IMR-90 (cell line): Measurements from ENCODE around the gene PCDHGC4. TPM values are rescaled to one million over a fixed set of nuclear protein-coding genes. Genes with fewer than 3 reads are reported as not detected.
A peak's percentile ranks its signal among the peaks of the same experiment; 100 is the strongest.

Experiments used
- ATAC-seq: fragments of 200-7000 bp; cut with Tn5 transposase; 2 replicates; pipeline ENCODE4 v1.9.1; 2020; ENCODE audit warnings: low read depth, mild to moderate bottlenecking, moderate library complexity
- BruUV-seq: library from RNA; stranded (reverse); fragments of 400-500 nt; replicated peaks from 2 replicates; lab custom pipeline; 2021; lab: Mats Ljungman, UMichigan
- CTCF ChIA-PET: fragments of 300-600 bp; formaldehyde crosslinking; extraction: SDS; loops from one replicate; lab custom pipeline; 2021; ENCODE audit warnings: antibody characterized with exemption; lab: Yijun Ruan, JAX
- POLR2A ChIA-PET: fragments of 300-600 bp; sonication (Branson Sonifier 250); formaldehyde crosslinking; loops from one replicate; lab custom pipeline; 2022; ENCODE audit warnings: antibody characterized with exemption; ENCODE audit not compliant: unreplicated experiment; lab: Charles Lee
- DNase-seq: peaks from one replicate; pipeline ENCODE4 v3.0.0; 2013
- H2AFZ ChIP-seq: replicated peaks from 2 replicates; pipeline ENCODE3; 2013; ENCODE audit warnings: low read length, mild to moderate bottlenecking; ENCODE audit not compliant: poor library complexity
- H2AK5ac ChIP-seq: 2 replicates; pipeline ENCODE4 v1.6.1; 2013; ENCODE audit warnings: low read depth, low read length, inconsistent platforms
- H2AK9ac ChIP-seq: replicated peaks from 2 replicates; pipeline ENCODE3; 2013; ENCODE audit warnings: mild to moderate bottlenecking, low read depth, low read length, moderate library complexity; ENCODE audit not compliant: poor library complexity
- H2BK120ac ChIP-seq: 2 replicates; pipeline ENCODE4 v1.6.1; 2013; ENCODE audit warnings: low read depth, low read length, inconsistent platforms
- H2BK15ac ChIP-seq: 3 replicates; pipeline ENCODE4 v1.6.1; 2013; ENCODE audit warnings: low read depth, low read length, inconsistent platforms
- H2BK20ac ChIP-seq: 2 replicates; pipeline ENCODE4 v1.6.1; 2013; ENCODE audit warnings: low read depth, mild to moderate bottlenecking, inconsistent platforms, low read length, moderate library complexity
- H2BK5ac ChIP-seq: 2 replicates; pipeline ENCODE4 v1.6.1; 2013; ENCODE audit warnings: mild to moderate bottlenecking, low read depth, low read length, inconsistent platforms; ENCODE audit not compliant: poor library complexity, severe bottlenecking
- H3K14ac ChIP-seq: replicated peaks from 2 replicates; pipeline ENCODE4 v1.6.1; 2013; ENCODE audit warnings: low read depth, low read length, inconsistent platforms
- H3K18ac ChIP-seq: 2 replicates; pipeline ENCODE4 v1.6.1; 2013; ENCODE audit warnings: low read depth, low read length, control low read depth
- H3K23ac ChIP-seq: 2 replicates; pipeline ENCODE4 v1.6.1; 2013; ENCODE audit warnings: low read depth, low read length, inconsistent platforms
- H3K27ac ChIP-seq: 2 replicates; pipeline ENCODE4 v1.5.1; 2013; ENCODE audit warnings: mild to moderate bottlenecking, control low read depth, low read length; ENCODE audit not compliant: insufficient read depth
- H3K27me3 ChIP-seq: 2 replicates; pipeline ENCODE4 v1.6.1; 2013; ENCODE audit warnings: low read length; ENCODE audit not compliant: control insufficient read depth, insufficient read depth
- H3K36me3 ChIP-seq: 2 replicates; pipeline ENCODE4 v1.6.1; 2013; ENCODE audit warnings: low read length, mixed read lengths; ENCODE audit not compliant: control insufficient read depth, insufficient read depth
- H3K4ac ChIP-seq: 2 replicates; pipeline ENCODE4 v1.6.1; 2013; ENCODE audit warnings: low read depth, low read length, inconsistent platforms
- H3K4me1 ChIP-seq: 2 replicates; pipeline ENCODE4 v1.6.1; 2013; ENCODE audit warnings: low read length, mixed read lengths; ENCODE audit not compliant: control insufficient read depth, insufficient read depth
- H3K4me2 ChIP-seq: 2 replicates; pipeline ENCODE4 v1.6.1; 2013; ENCODE audit warnings: low read depth, mild to moderate bottlenecking, control low read depth, low read length, moderate library complexity
- H3K4me3 ChIP-seq: 2 replicates; pipeline ENCODE4 v1.5.1; 2013; ENCODE audit warnings: low read depth, mild to moderate bottlenecking, control low read depth, low read length, moderate library complexity; ENCODE audit not compliant: insufficient read depth
- H3K56ac ChIP-seq: 2 replicates; pipeline ENCODE4 v1.6.1; 2013; ENCODE audit warnings: low read length, inconsistent platforms; ENCODE audit not compliant: insufficient read depth; ENCODE audit errors: extremely low read depth
- H3K79me1 ChIP-seq, 2 experiments: 2 replicates each; pipeline ENCODE4 v1.6.1; 2013; ENCODE audit warnings: low read length in 2 of 2, inconsistent platforms in 1 of 2, low read depth in 1 of 2
- H3K9ac ChIP-seq: 2 replicates; pipeline ENCODE4 v1.6.1; 2013; ENCODE audit warnings: low read depth, low read length, control low read depth
- H3K9me1 ChIP-seq: 2 replicates; pipeline ENCODE4 v1.6.1; 2013; ENCODE audit warnings: low read length, inconsistent platforms; ENCODE audit not compliant: insufficient read depth
- H3K9me3 ChIP-seq: 2 replicates; pipeline ENCODE4 v1.6.1; 2013; ENCODE audit warnings: low read length; ENCODE audit not compliant: control insufficient read depth, insufficient read depth
- H4K20me1 ChIP-seq: 2 replicates; pipeline ENCODE4 v1.6.1; 2013; ENCODE audit warnings: low read length, inconsistent platforms; ENCODE audit not compliant: insufficient read depth
- H4K5ac ChIP-seq: 2 replicates; pipeline ENCODE4 v1.6.1; 2013; ENCODE audit warnings: mild to moderate bottlenecking, low read depth, low read length, control low read depth
- H4K8ac ChIP-seq, 2 experiments: 2 replicates each; pipeline ENCODE4 v1.6.1; 2013; ENCODE audit warnings: low read depth in 2 of 2, low read length in 2 of 2, control low read depth in 1 of 2, inconsistent platforms in 1 of 2
- H4K91ac ChIP-seq: 2 replicates; pipeline ENCODE4 v1.6.1; 2013; ENCODE audit warnings: low read depth, low read length, inconsistent platforms; ENCODE audit not compliant: insufficient read depth
- CEBPB ChIP-seq: IDR thresholded peaks from 2 replicates; pipeline ENCODE4 v1.6.1; 2012; ENCODE audit warnings: low read depth, low read length, improper control_type of control experiment
- MAFK ChIP-seq: IDR thresholded peaks from 2 replicates; pipeline ENCODE4 v1.6.1; 2012; ENCODE audit warnings: low read depth, low read length, improper control_type of control experiment
- MAZ ChIP-seq: IDR thresholded peaks from 2 replicates; pipeline ENCODE4 v1.6.1; 2012; ENCODE audit warnings: low read depth, mild to moderate bottlenecking, low read length, improper control_type of control experiment, moderate library complexity, borderline replicate concordance
- MXI1 ChIP-seq: IDR thresholded peaks from 2 replicates; pipeline ENCODE4 v1.6.1; 2012; ENCODE audit warnings: low read depth, mild to moderate bottlenecking, low read length, moderate library complexity, borderline replicate concordance
- RAD21 ChIP-seq: IDR thresholded peaks from 2 replicates; pipeline ENCODE4 v1.6.1; 2012; ENCODE audit warnings: low read length, improper control_type of control experiment
- USF2 ChIP-seq: fragments of 150-350 bp; IDR thresholded peaks from 2 replicates; pipeline ENCODE4 v1.6.1; 2017; ENCODE audit warnings: mild to moderate bottlenecking, antibody characterized with exemption, low read length, low read depth
- WGBS, 2 experiments: methylation state at CpG; one replicate each; pipeline versions ENCODE4 v1.1.5 to v1.1.7; 2013; ENCODE audit warnings: missing lambda C conversion rate in 2 of 2; ENCODE audit not compliant: insufficient read length in 1 of 2; ENCODE audit errors: extremely low coverage in 2 of 2; 5-methylcytosine and 5-hydroxymethylcytosine counted together
- dilution Hi-C: fragments of 300-500 bp; cut with HindIII; formaldehyde crosslinking; loops from one replicate; pipeline ENCODE4 v1.14.3; 2018; ENCODE audit warnings: low sequenced_read_pairs; ENCODE audit not compliant: unreplicated experiment
- in situ Hi-C: fragments of 300-500 bp; cut with MboI; formaldehyde crosslinking; loops from 3 replicates; pipeline ENCODE4 v1.14.3; 2019; ENCODE audit warnings: low sequenced_read_pairs, inconsistent platforms, mixed read lengths
- intact Hi-C: fragments of 100-400 bp; cut with micrococcal nuclease; formaldehyde crosslinking; loops from 2 replicates; pipeline ENCODE4 v1.10.0; 2022
- polyA plus RNA-seq, 3 experiments: library from polyadenylated mRNA; depleted of rRNA; stranded (reverse); fragments of >200 nt; gene quantifications; 2 replicates each; pipeline ENCODE4 v1.2.3, GENCODE V29; 2012; ENCODE audit warnings: low replicate concordance in 1 of 3
- total RNA-seq: library from RNA; depleted of rRNA; stranded (reverse); fragments of >200 nt; gene quantifications from 2 replicates; pipeline ENCODE4 v1.2.3, GENCODE V29; 2012; rRNA removed

The PCDHGC4 gene
- total and polyA plus RNA-seq, 2 of the 4 experiments (the other 2 are of a cell fraction): 0.65 to 1.6 TPM

GRCh38 chr5:141534492-141535213 is 49.8 kb downstream of the PCDHGC4 start:
- in situ Hi-C loops: no loop called here
- H3K14ac ChIP-seq: no peak overlapping the region
- H2BK20ac ChIP-seq: no peak overlapping the region
- no peak for TF ChIP-seq USF2
- TF ChIP-seq MAZ: no peak
- peak; percentile 48 for TF ChIP-seq CEBPB
- TF ChIP-seq MXI1: no peak
- no peak for TF ChIP-seq RAD21
- no peak for TF ChIP-seq MAFK
- no peak overlapping the region for H3K9ac ChIP-seq
- H3K27me3 ChIP-seq: no peaks in the 10 kb centered on the region
- no peak overlapping the region for H3K23ac ChIP-seq
- H2AK9ac ChIP-seq: no peak overlapping the region
- H2AFZ ChIP-seq: no peak overlapping the region
- no peak for ATAC-seq
- H3K4ac ChIP-seq: no peak overlapping the region
- H3K9me1 ChIP-seq: no peaks in the 10 kb centered on the region; the same call in 1 of the 2 replicates
- no peak overlapping the region for H3K18ac ChIP-seq
- H4K20me1 ChIP-seq: no peaks in the 10 kb centered on the region
- no peak for DNase-seq
- no peak overlapping the region for H4K91ac ChIP-seq
- no peak overlapping the region for H3K27ac ChIP-seq
- H2BK15ac ChIP-seq: no peak overlapping the region
- peaks cover 5% of the 10 kb centered on the region; the same call in 1 of the 2 replicates for H3K4me1 ChIP-seq
- no peak overlapping the region for H2BK5ac ChIP-seq
- dilution Hi-C loops: no loop called here
- no peak overlapping the region for H3K4me3 ChIP-seq
- intact Hi-C loops: no loop called here
- no peak overlapping the region for H2BK120ac ChIP-seq
- ChIA-PET CTCF (interaction anchor here (0.6 to 1.0 kb wide), 3 partner anchors 23 to 209 kb away, joined by 3 read pairs; partner anchors contain the start of gene PCDHGB6), POLR2A (no interaction called here)
- peaks cover 0 to 7% of the 10 kb centered on the region in 2 experiments; a peak in 2 of 4 replicates for H3K79me1 ChIP-seq
- H4K5ac ChIP-seq: no peak overlapping the region
- no peak overlapping the region for H3K4me2 ChIP-seq
- no peak overlapping the region for H4K8ac ChIP-seq
- H3K9me3 ChIP-seq: no peaks in the 10 kb centered on the region
- no peak overlapping the region for H3K56ac ChIP-seq
- BruUV-seq: no TSS peak
- H3K36me3 ChIP-seq: no peaks in the 10 kb centered on the region; the same call in 1 of the 2 replicates
- WGBS, 2 experiments: no CpG with 5 or more reads among the region's 4 CpGs
- H2AK5ac ChIP-seq: no peak overlapping the region

Other genes with a start within 250 kb of the PCDHGC4 start
- 0.18 and 0.28 TPM in 2 replicates for gene PCDHB15, start 239.6 kb upstream of the PCDHGC4 start, total RNA-seq
- gene PCDHB15, start 239.6 kb upstream of the PCDHGC4 start, polyA plus RNA-seq (2012; rRNA removed): 0.14 and 0.17 TPM in 2 replicates
- gene SLC25A2, start 181.0 kb upstream of the PCDHGC4 start, total RNA-seq: 0.28 TPM in 1 of 2 replicates, not detected in the other
- gene SLC25A2, start 181.0 kb upstream of the PCDHGC4 start, polyA plus RNA-seq (2012; rRNA removed): not detected in 2 replicates
- 51.8 and 100 TPM in 2 replicates for gene TAF7, start 164.2 kb upstream of the PCDHGC4 start, total RNA-seq
- gene TAF7, start 164.2 kb upstream of the PCDHGC4 start, polyA plus RNA-seq (2012; rRNA removed): 38.4 and 45.7 TPM in 2 replicates
- gene PCDHGA1, start 154.5 kb upstream of the PCDHGC4 start, total RNA-seq: 0.83 and 0.90 TPM in 2 replicates
- 0.86 and 0.92 TPM in 2 replicates for gene PCDHGA1, start 154.5 kb upstream of the PCDHGC4 start, polyA plus RNA-seq (2012; rRNA removed)
- gene PCDHGA2, start 146.3 kb upstream of the PCDHGC4 start, total RNA-seq: 3.3 and 3.4 TPM in 2 replicates
- gene PCDHGA2, start 146.3 kb upstream of the PCDHGC4 start, polyA plus RNA-seq (2012; rRNA removed): 3.6 and 4.0 TPM in 2 replicates
- gene PCDHGA3, start 141.2 kb upstream of the PCDHGC4 start, total RNA-seq: 1.4 and 1.7 TPM in 2 replicates
- 1.6 and 1.8 TPM in 2 replicates for gene PCDHGA3, start 141.2 kb upstream of the PCDHGC4 start, polyA plus RNA-seq (2012; rRNA removed)
- gene PCDHGB1, start 134.9 kb upstream of the PCDHGC4 start, total RNA-seq: 3.3 and 3.6 TPM in 2 replicates
- 1.9 TPM in 2 replicates for gene PCDHGB1, start 134.9 kb upstream of the PCDHGC4 start, polyA plus RNA-seq (2012; rRNA removed)
- 5.0 and 5.4 TPM in 2 replicates for gene PCDHGA4, start 130.0 kb upstream of the PCDHGC4 start, total RNA-seq
- 3.0 and 3.5 TPM in 2 replicates for gene PCDHGA4, start 130.0 kb upstream of the PCDHGC4 start, polyA plus RNA-seq (2012; rRNA removed)
- gene PCDHGB2, start 125.0 kb upstream of the PCDHGC4 start, total RNA-seq: 2.8 and 3.0 TPM in 2 replicates
- gene PCDHGB2, start 125.0 kb upstream of the PCDHGC4 start, polyA plus RNA-seq (2012; rRNA removed): 2.4 and 2.6 TPM in 2 replicates
- gene PCDHGA5, start 120.9 kb upstream of the PCDHGC4 start, total RNA-seq: 1.7 and 2.0 TPM in 2 replicates
- gene PCDHGA5, start 120.9 kb upstream of the PCDHGC4 start, polyA plus RNA-seq (2012; rRNA removed): 1.3 and 1.4 TPM in 2 replicates
- gene PCDHGB3, start 114.8 kb upstream of the PCDHGC4 start, total RNA-seq: 5.9 and 6.7 TPM in 2 replicates
- gene PCDHGB3, start 114.8 kb upstream of the PCDHGC4 start, polyA plus RNA-seq (2012; rRNA removed): 3.3 and 3.4 TPM in 2 replicates
- gene PCDHGA6, start 111.1 kb upstream of the PCDHGC4 start, total RNA-seq: 4.1 and 4.2 TPM in 2 replicates
- gene PCDHGA6, start 111.1 kb upstream of the PCDHGC4 start, polyA plus RNA-seq (2012; rRNA removed): 4.7 TPM in 2 replicates
- 3.3 and 3.4 TPM in 2 replicates for gene PCDHGA7, start 102.3 kb upstream of the PCDHGC4 start, total RNA-seq
- 3.1 and 3.2 TPM in 2 replicates for gene PCDHGA7, start 102.3 kb upstream of the PCDHGC4 start, polyA plus RNA-seq (2012; rRNA removed)
- 16.4 and 17.6 TPM in 2 replicates for gene PCDHGB4, start 97.3 kb upstream of the PCDHGC4 start, total RNA-seq
- gene PCDHGB4, start 97.3 kb upstream of the PCDHGC4 start, polyA plus RNA-seq (2012; rRNA removed): 10.0 TPM in 2 replicates
- gene PCDHGA8, start 92.4 kb upstream of the PCDHGC4 start, total RNA-seq: 2.0 and 2.2 TPM in 2 replicates
- gene PCDHGA8, start 92.4 kb upstream of the PCDHGC4 start, polyA plus RNA-seq (2012; rRNA removed): 0.87 and 0.89 TPM in 2 replicates
- 17.2 and 17.5 TPM in 2 replicates for gene PCDHGB5, start 87.1 kb upstream of the PCDHGC4 start, total RNA-seq
- 20.0 and 21.1 TPM in 2 replicates for gene PCDHGB5, start 87.1 kb upstream of the PCDHGC4 start, polyA plus RNA-seq (2012; rRNA removed)
- gene PCDHGA9, start 82.3 kb upstream of the PCDHGC4 start, total RNA-seq: 3.9 and 4.5 TPM in 2 replicates
- gene PCDHGA9, start 82.3 kb upstream of the PCDHGC4 start, polyA plus RNA-seq (2012; rRNA removed): 1.5 and 1.8 TPM in 2 replicates
- gene PCDHGB6, start 77.0 kb upstream of the PCDHGC4 start, total RNA-seq: 2.2 and 2.8 TPM in 2 replicates
- 1.4 and 1.5 TPM in 2 replicates for gene PCDHGB6, start 77.0 kb upstream of the PCDHGC4 start, polyA plus RNA-seq (2012; rRNA removed)
- gene PCDHGA10, start 72.0 kb upstream of the PCDHGC4 start, total RNA-seq: 6.6 and 6.9 TPM in 2 replicates
- gene PCDHGA10, start 72.0 kb upstream of the PCDHGC4 start, polyA plus RNA-seq (2012; rRNA removed): 3.4 TPM in 2 replicates
- gene PCDHGB7, start 67.4 kb upstream of the PCDHGC4 start, total RNA-seq: 5.8 and 6.3 TPM in 2 replicates
- gene PCDHGB7, start 67.4 kb upstream of the PCDHGC4 start, polyA plus RNA-seq (2012; rRNA removed): 7.4 and 8.1 TPM in 2 replicates
- 5.4 and 5.8 TPM in 2 replicates for gene PCDHGA11, start 64.0 kb upstream of the PCDHGC4 start, total RNA-seq
- gene PCDHGA11, start 64.0 kb upstream of the PCDHGC4 start, polyA plus RNA-seq (2012; rRNA removed): 6.9 and 7.5 TPM in 2 replicates
- 8.8 and 9.7 TPM in 2 replicates for gene PCDHGA12, start 54.5 kb upstream of the PCDHGC4 start, total RNA-seq
- gene PCDHGA12, start 54.5 kb upstream of the PCDHGC4 start, polyA plus RNA-seq (2012; rRNA removed): 7.9 and 9.2 TPM in 2 replicates
- 21.1 and 21.9 TPM in 2 replicates for gene PCDHGC3, start 9.1 kb upstream of the PCDHGC4 start, total RNA-seq
- gene PCDHGC3, start 9.1 kb upstream of the PCDHGC4 start, polyA plus RNA-seq (2012; rRNA removed): 58.9 and 72.1 TPM in 2 replicates
- 2.5 and 2.9 TPM in 2 replicates for gene PCDHGC5, start 4.1 kb downstream of the PCDHGC4 start, total RNA-seq
- gene PCDHGC5, start 4.1 kb downstream of the PCDHGC4 start, polyA plus RNA-seq (2012; rRNA removed): 3.8 TPM in 2 replicates
- 12.0 and 15.8 TPM in 2 replicates for gene DIAPH1, start 134.0 kb downstream of the PCDHGC4 start, total RNA-seq
- 30.7 and 37.4 TPM in 2 replicates for gene DIAPH1, start 134.0 kb downstream of the PCDHGC4 start, polyA plus RNA-seq (2012; rRNA removed)
- gene HDAC3, start 151.8 kb downstream of the PCDHGC4 start, total RNA-seq: 71.7 and 84.2 TPM in 2 replicates
- gene HDAC3, start 151.8 kb downstream of the PCDHGC4 start, polyA plus RNA-seq (2012; rRNA removed): 78.6 and 89.7 TPM in 2 replicates
- gene RELL2, start 152.0 kb downstream of the PCDHGC4 start, total RNA-seq: 2.2 TPM in 2 replicates
- gene RELL2, start 152.0 kb downstream of the PCDHGC4 start, polyA plus RNA-seq (2012; rRNA removed): 7.6 and 9.1 TPM in 2 replicates
- 32.8 and 33.2 TPM in 2 replicates for gene FCHSD1, start 166.4 kb downstream of the PCDHGC4 start, total RNA-seq
- 58.7 and 62.1 TPM in 2 replicates for gene FCHSD1, start 166.4 kb downstream of the PCDHGC4 start, polyA plus RNA-seq (2012; rRNA removed)
- gene ARAP3, start 197.2 kb downstream of the PCDHGC4 start, total RNA-seq: 1.4 and 2.2 TPM in 2 replicates
- gene ARAP3, start 197.2 kb downstream of the PCDHGC4 start, polyA plus RNA-seq (2012; rRNA removed): 6.6 and 6.9 TPM in 2 replicates